OCI-LY7 (cell line): Measurements from ENCODE around the gene HECW1.

Experiments
- CTCF ChIP-seq: fragments of 200-600 bp; sonication (generic); conservative IDR thresholded peaks from 2 replicates; pipeline ENCODE4 v1.5.1; 2014; ENCODE audit warnings: mild to moderate bottlenecking, antibody characterized with exemption, low read length, moderate library complexity, mixed read lengths
- EZH2phosphoT487 ChIP-seq: fragments of 200-600 bp; sonication (generic); IDR thresholded peaks from 2 replicates; pipeline ENCODE4 v1.6.1; 2018; ENCODE audit warnings: low read depth, borderline replicate concordance, mild to moderate bottlenecking, mixed run types, antibody characterized with exemption, low read length, moderate library complexity, mixed read lengths

DNA sequence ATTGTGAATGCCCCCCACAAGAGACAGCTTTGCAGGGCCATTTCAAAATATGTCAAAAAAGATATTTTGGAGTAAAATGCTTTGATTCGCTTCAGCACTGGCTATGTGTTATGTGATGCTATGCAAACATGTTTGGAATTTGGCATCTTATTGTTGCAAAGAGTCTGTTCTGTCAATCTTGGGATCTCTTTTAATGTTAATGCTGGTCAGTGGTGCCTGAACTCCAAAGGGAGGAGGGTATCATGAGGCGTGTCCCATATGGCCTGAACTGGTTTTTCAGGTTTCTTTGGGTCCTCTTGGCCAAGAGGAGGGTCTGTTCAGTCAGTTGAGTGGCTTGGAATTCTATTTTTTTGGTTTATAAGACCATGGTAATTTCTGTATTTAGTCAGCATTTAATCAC, 81.4 kb downstream of the HECW1 start:
- TF ChIP-seq CTCF (no peak), EZH2phosphoT487 (no peak)
